Keratinocyte (primary cell): ENCODE data around the gene WDR45B. TPM values are rescaled to one million over a fixed set of nuclear protein-coding genes. Genes with fewer than 3 reads are reported as not detected.

Experiments
- DNase-seq: peaks from one replicate; pipeline ENCODE4 v3.0.0-alpha.2; 2011; ENCODE audit warnings: low read depth, missing footprints, low spot score
- FAIRE-seq: peaks from 2 replicates; lab custom pipeline; 2011; peaks lifted over from hg19 to GRCh38; lab: Jason Lieb, UNC
- H2AFZ ChIP-seq: 2 replicates; pipeline ENCODE4 v1.6.0; 2012; ENCODE audit warnings: low read length, control low read depth, inconsistent platforms; ENCODE audit not compliant: control insufficient read depth
- H3K27ac ChIP-seq: 2 replicates; pipeline ENCODE4 v1.5.1; 2011; ENCODE audit warnings: low read length; ENCODE audit not compliant: control insufficient read depth, insufficient read depth
- H3K27me3 ChIP-seq: 3 replicates; pipeline ENCODE4 v1.6.0; 2011; ENCODE audit warnings: low read length; ENCODE audit not compliant: control insufficient read depth, insufficient read depth; ENCODE audit errors: extremely low read depth
- H3K36me3 ChIP-seq, 2 experiments: 2 replicates in 1 of 2; 3 replicates in 1 of 2; pipeline ENCODE4 v1.5.1; 2011; ENCODE audit warnings: low read length in 2 of 2, mild to moderate bottlenecking in 1 of 2; ENCODE audit not compliant: control insufficient read depth in 2 of 2, insufficient read depth in 2 of 2; ENCODE audit errors: extremely low read depth in 1 of 2
- H3K4me1 ChIP-seq: 3 replicates; pipeline ENCODE4 v1.5.1; 2011; ENCODE audit warnings: low read length; ENCODE audit not compliant: control insufficient read depth, insufficient read depth; ENCODE audit errors: extremely low read depth
- H3K4me2 ChIP-seq: 3 replicates; pipeline ENCODE4 v1.6.0; 2011; ENCODE audit warnings: low read depth, low read length; ENCODE audit not compliant: control insufficient read depth, insufficient read depth; ENCODE audit errors: extremely low read depth
- H3K4me3 ChIP-seq, 3 experiments: fragments of 200-600 bp in 1 of 3; sonication (generic) in 1 of 3; 2 replicates in 2 of 3; 3 replicates in 1 of 3; pipeline ENCODE4 v1.5.1; 2011 to 2016; ENCODE audit warnings: low read length in 3 of 3, mild to moderate bottlenecking in 3 of 3, control low read depth in 2 of 3, inconsistent platforms in 1 of 3, low read depth in 1 of 3, mixed read lengths in 1 of 3, mixed run types in 1 of 3, moderate library complexity in 1 of 3; ENCODE audit not compliant: control insufficient read depth in 2 of 3, insufficient read depth in 2 of 3; ENCODE audit errors: extremely low read depth in 1 of 3
- H3K79me2 ChIP-seq: 2 replicates; pipeline ENCODE4 v1.6.0; 2012; ENCODE audit warnings: low read length; ENCODE audit not compliant: control insufficient read depth, insufficient read depth
- H3K9ac ChIP-seq: 3 replicates; pipeline ENCODE4 v1.6.0; 2011; ENCODE audit warnings: low read length; ENCODE audit not compliant: control insufficient read depth, insufficient read depth; ENCODE audit errors: extremely low read depth
- H3K9me1 ChIP-seq: 3 replicates; pipeline ENCODE4 v1.6.0; 2011; ENCODE audit warnings: low read length; ENCODE audit not compliant: control insufficient read depth, insufficient read depth; ENCODE audit errors: extremely low read depth
- H3K9me3 ChIP-seq: 2 replicates; pipeline ENCODE4 v1.5.1; 2012; ENCODE audit warnings: low read depth, low read length; ENCODE audit not compliant: control insufficient read depth
- H4K20me1 ChIP-seq: 3 replicates; pipeline ENCODE4 v1.6.0; 2011; ENCODE audit warnings: low read length; ENCODE audit not compliant: control insufficient read depth, insufficient read depth; ENCODE audit errors: extremely low read depth
- CTCF ChIP-seq, 3 experiments: IDR thresholded peaks in 1 of 3; conservative IDR thresholded peaks in 1 of 3; optimal IDR thresholded peaks in 1 of 3; 2 replicates in 2 of 3; 3 replicates in 1 of 3; pipeline versions ENCODE3 to v1.5.1; 2011; ENCODE audit warnings: low read length in 3 of 3, mild to moderate bottlenecking in 3 of 3, moderate library complexity in 2 of 3, control low read depth in 1 of 3, inconsistent platforms in 1 of 3; ENCODE audit not compliant: insufficient read depth in 2 of 3; ENCODE audit errors: extremely low read depth in 1 of 3
- EZH2 ChIP-seq: IDR thresholded peaks from one replicate; pipeline ENCODE4 v1.6.1; 2012; ENCODE audit warnings: inconsistent platforms, mild to moderate bottlenecking, low read length, moderate library complexity
- dilution Hi-C: fragments of 300-500 bp; cut with MboI; formaldehyde crosslinking; loops from one replicate; pipeline ENCODE4 v1.7.0; 2020; ENCODE audit warnings: low sequenced_read_pairs; ENCODE audit not compliant: extremely low pct_ligation_motif_present
- polyA plus RNA-seq, 5 experiments: library from polyadenylated mRNA; depleted of rRNA in 3 of 5; stranded (reverse) in 3 of 5; stranded (forward) in 1 of 5; unstranded in 1 of 5; fragments of >200 nt; gene quantifications; 1 replicate in 1 of 5; 2 replicates in 3 of 5; 3 replicates in 1 of 5; pipeline versions ENCODE4 v1.2.1 to v1.2.3, GENCODE V29; 2011 to 2012; ENCODE audit warnings: missing spikeins in 2 of 5, low read depth in 1 of 5, low replicate concordance in 1 of 5

Gene WDR45B
- polyA plus RNA-seq, 1 donor (not counting 4 experiments of a cell fraction or from before 2014, with no cell fraction given) = 77.2 TPM

- FAIRE-seq = no peak
These were observed 24.5 kb downstream of the WDR45B start for GRCh38 chr17:82623707-82624106.

DNA sequence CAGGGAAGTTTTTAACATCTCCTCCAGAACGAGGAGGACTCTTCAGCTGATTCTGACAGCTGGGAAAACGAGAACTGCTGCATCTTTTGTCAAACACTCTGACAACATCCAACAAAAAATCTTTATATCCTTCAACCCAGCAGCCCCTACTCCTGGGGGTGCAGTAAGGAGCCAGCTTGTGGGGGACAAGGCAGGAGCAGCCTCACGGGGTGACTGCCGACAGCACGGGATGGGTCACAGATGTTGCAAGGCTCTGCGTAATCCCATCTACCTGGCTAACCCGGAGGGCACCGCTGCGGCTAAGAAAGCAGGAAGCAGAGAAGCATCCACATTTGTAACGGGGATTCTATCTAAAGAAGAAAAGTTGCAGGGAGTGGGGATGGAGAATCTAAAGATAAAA lies 28.6 kb downstream of the WDR45B start:
- Histone ChIP-seq H3K9ac (no peak overlapping the region), H3K4me3 (no peak overlapping the region), H3K9me3 (no peaks in the 10 kb centered on the region), H3K9me1 (no peaks in the 10 kb centered on the region), H2AFZ (no peak overlapping the region), H3K4me2 (no peak overlapping the region), H3K27me3 (no peaks in the 10 kb centered on the region), H3K4me1 (no peaks in the 10 kb centered on the region), H4K20me1 (peaks cover 3% of the 10 kb centered on the region), H3K36me3 (peaks cover 28 to 36% of the 10 kb centered on the region in 2 experiments), H3K79me2 (peaks cover 5% of the 10 kb centered on the region), H3K27ac (no peak overlapping the region)
- no peak for TF ChIP-seq CTCF (optimal IDR thresholded peaks at IDR 0.05 in 1 of 3, IDR thresholded peaks at IDR 0.05 in 1 of 3, conservative IDR thresholded peaks at IDR 0.05 in 1 of 3; ENCODE audit: extremely low read depth in 1 of 3, insufficient read depth in 2 of 3, low read length in 3 of 3)
- no peak for TF ChIP-seq EZH2
- no peak for FAIRE-seq
- dilution Hi-C loops = no loop called here
- no peak for DNase-seq

More at GRCh38 chr17:82623707-82624106, 24.5 kb downstream of the WDR45B start:
- Histone ChIP-seq H3K27ac (no peak overlapping the region), H3K9ac (no peak overlapping the region), H3K4me1 (no peaks in the 10 kb centered on the region), H3K9me3 (no peaks in the 10 kb centered on the region), H3K4me2 (no peak overlapping the region), H3K27me3 (no peaks in the 10 kb centered on the region), H3K4me3 (no peak overlapping the region), H2AFZ (no peak overlapping the region), H4K20me1 (no peaks in the 10 kb centered on the region), H3K9me1 (no peaks in the 10 kb centered on the region), H3K36me3 (peaks cover 26 to 38% of the 10 kb centered on the region in 2 experiments), H3K79me2 (peaks cover 7% of the 10 kb centered on the region)
- dilution Hi-C loops = no loop called here
- TF ChIP-seq CTCF (optimal IDR thresholded peaks at IDR 0.05 in 1 of 3, IDR thresholded peaks at IDR 0.05 in 1 of 3, conservative IDR thresholded peaks at IDR 0.05 in 1 of 3; ENCODE audit: extremely low read depth in 1 of 3, insufficient read depth in 2 of 3, low read length in 3 of 3) (no peak), EZH2 (no peak)
- DNase-seq = no peak
